Measurements from ENCODE around the gene SELENOP. TPM values are rescaled to one million over a fixed set of nuclear protein-coding genes. Genes with fewer than 3 reads are reported as not detected.

Gene SELENOP
- total RNA-seq, 2 donors from 2014 or later: 0.38 TPM; not detected in 1

- Mint-ChIP-seq H3K4me1 (ENCODE audit: low read depth in 2 of 2) (peaks cover 7 to 14% of the 10 kb centered on the region in 2 donors), H3K4me3 (no peak overlapping the region), H3K36me3 (peaks cover 4% of the 10 kb centered on the region), H3K27me3 (peaks cover 0 to 4% of the 10 kb centered on the region in 2 donors), H3K27ac (no peak overlapping the region), H3K9me3 (no peaks in the 10 kb centered on the region)
- no peak for DNase-seq (ENCODE audit: low spot score)
- ATAC-seq: no peak
Observed at GRCh38 chr5:42760426-42760825, 51.3 kb downstream of the SELENOP start.

GRCh38 chr5:42759456-42759855, 52.2 kb downstream of the SELENOP start:
- ATAC-seq: no peak
- no peaks in the 10 kb centered on the region for H3K9me3 Mint-ChIP-seq
- H3K27me3 Mint-ChIP-seq: peaks cover 0 to 2% of the 10 kb centered on the region in 2 donors
- no peak for DNase-seq (ENCODE audit: low spot score)
- H3K4me3 Mint-ChIP-seq: no peak overlapping the region
- peaks cover under 1% of the 10 kb centered on the region for H3K36me3 Mint-ChIP-seq
- H3K4me1 Mint-ChIP-seq (ENCODE audit: low read depth in 2 of 2): peaks cover 7 to 14% of the 10 kb centered on the region in 2 donors
- H3K27ac Mint-ChIP-seq: no peak overlapping the region

GRCh38 chr5:42756606-42757601, 54.8 kb downstream of the SELENOP start, which contains the start of gene CCDC152:
Gene CCDC152 (plus strand): TSS chr5:42756818. CDS start chr5:42759122, 2,304 bp downstream.
- Mint-ChIP-seq H3K9me3 (no peaks in the 10 kb centered on the region), H3K4me1 (ENCODE audit: low read depth in 2 of 2) (peaks cover 7 to 14% of the 10 kb centered on the region in 2 donors), H3K27ac (peak within 1 kb of the TSS; percentile 61 to 77), H3K36me3 (no peaks in the 10 kb centered on the region), H3K4me3 (peak within 1 kb of the TSS; percentile 93), H3K27me3 (peaks cover 0 to 2% of the 10 kb centered on the region in 2 donors)
- DNase-seq (ENCODE audit: low spot score) (peak; percentile 61), ATAC-seq (peak; percentile 89 to 96)

- ATAC-seq (no peak), DNase-seq (ENCODE audit: low spot score) (no peak)
- Mint-ChIP-seq H3K27me3 (peaks cover 0 to 2% of the 10 kb centered on the region in 2 donors), H3K4me3 (no peak overlapping the region), H3K27ac (no peak overlapping the region), H3K9me3 (no peaks in the 10 kb centered on the region), H3K36me3 (no peaks in the 10 kb centered on the region), H3K4me1 (ENCODE audit: low read depth in 2 of 2) (peaks cover 11 to 14% of the 10 kb centered on the region in 2 donors)
Observed at GRCh38 chr5:42753099-42753498, 58.6 kb downstream of the SELENOP start.

GRCh38 chr5:42751044-42751443, 60.6 kb downstream of the SELENOP start:
- Mint-ChIP-seq H3K4me3 (no peak overlapping the region), H3K27ac (no peak overlapping the region), H3K36me3 (no peaks in the 10 kb centered on the region), H3K9me3 (no peaks in the 10 kb centered on the region), H3K4me1 (ENCODE audit: low read depth in 2 of 2) (peaks cover 0 to 4% of the 10 kb centered on the region in 2 donors), H3K27me3 (no peaks in the 10 kb centered on the region)
- ATAC-seq: no peak
- DNase-seq (ENCODE audit: low spot score): no peak

- ATAC-seq (no peak), DNase-seq (ENCODE audit: low spot score) (no peak)
- no peak overlapping the region for H3K27ac Mint-ChIP-seq
- H3K4me1 Mint-ChIP-seq (ENCODE audit: low read depth in 2 of 2): peaks cover 0 to 4% of the 10 kb centered on the region in 2 donors
- H3K27me3 Mint-ChIP-seq: no peaks in the 10 kb centered on the region
- no peaks in the 10 kb centered on the region for H3K9me3 Mint-ChIP-seq
- H3K4me3 Mint-ChIP-seq: no peak overlapping the region
- H3K36me3 Mint-ChIP-seq: no peaks in the 10 kb centered on the region
Observed at GRCh38 chr5:42750507-42750906, 61.2 kb downstream of the SELENOP start.

Other genes with a start within 250 kb of the SELENOP start
- gene CCDC152, start 55.1 kb downstream of the SELENOP start, total RNA-seq: 1 to 10 TPM; 9.3 to 9.6 TPM
- gene ANXA2R, start 228.4 kb upstream of the SELENOP start, total RNA-seq: 1 to 10 TPM; 4.8 to 6.9 TPM

Measured in natural killer cell treated with Interleukin-12 subunit alpha and Interleukin-12 subunit beta and Interleukin-15 and Interleukin-18, amount 100 ng/mL, for 72 hours (primary cell).